ENCODE results near the gene RPL38. TPM values are rescaled to one million over a fixed set of nuclear protein-coding genes. Genes with fewer than 3 reads are reported as not detected.

The RPL38 gene
- total RNA-seq, 1 donor from 2014 or later: 919 TPM

GRCh38 chr17:74159226-74159840 is 44.1 kb upstream of the RPL38 start:
- H3K4me1 Mint-ChIP-seq (ENCODE audit: low read depth, unreplicated experiment): no peaks in the 10 kb centered on the region
- TF ChIP-seq EZH2 (IDR thresholded peaks at IDR 0.05; ENCODE audit: insufficient read depth, low read length) (no peak), CTCF (IDR thresholded peaks at IDR 0.05; ENCODE audit: insufficient read depth, low read depth, low read length) (no peak)
- no peaks in the 10 kb centered on the region for H3K36me3 ChIP-seq (ENCODE audit: insufficient read depth, low read length)
- FAIRE-seq (no peak), DNase-seq (ENCODE audit: low read depth) (no peak)
- H3K79me2 ChIP-seq (ENCODE audit: insufficient read depth, low read length): no peaks in the 10 kb centered on the region
- no peaks in the 10 kb centered on the region for H3K36me3 Mint-ChIP-seq (ENCODE audit: low read depth, unreplicated experiment)
- no peak overlapping the region for H3K9ac ChIP-seq (ENCODE audit: low read length)
- H3K9me3 ChIP-seq (ENCODE audit: insufficient read depth, low read depth, low read length): no peaks in the 10 kb centered on the region
- H3K27ac Mint-ChIP-seq (ENCODE audit: unreplicated experiment): no peak overlapping the region
- H3K4me1 ChIP-seq (ENCODE audit: insufficient read depth, low read length): no peaks in the 10 kb centered on the region
- no peaks in the 10 kb centered on the region for H3K27me3 ChIP-seq (ENCODE audit: insufficient read depth, low read length)
- H3K27ac ChIP-seq (ENCODE audit: low read depth, low read length): no peak overlapping the region
- no peaks in the 10 kb centered on the region for H4K20me1 ChIP-seq (ENCODE audit: insufficient read depth, low read length)
- no peak overlapping the region for H3K4me2 ChIP-seq (ENCODE audit: low read length)
- peaks cover 43% of the 10 kb centered on the region for H3K27me3 Mint-ChIP-seq (ENCODE audit: low read depth, unreplicated experiment)
- no peak overlapping the region for H2AFZ ChIP-seq (ENCODE audit: low read depth, low read length)
- H3K9me3 Mint-ChIP-seq (ENCODE audit: unreplicated experiment): peaks cover 11% of the 10 kb centered on the region
- no peak overlapping the region for H3K4me3 ChIP-seq (ENCODE audit: insufficient read depth, low read depth, low read length)
- H3K4me3 Mint-ChIP-seq (ENCODE audit: unreplicated experiment): no peak overlapping the region

- H3K4me3 ChIP-seq (ENCODE audit: insufficient read depth, low read depth, low read length): no peak overlapping the region
- H3K36me3 ChIP-seq (ENCODE audit: insufficient read depth, low read length): no peaks in the 10 kb centered on the region
- no peaks in the 10 kb centered on the region for H3K27me3 ChIP-seq (ENCODE audit: insufficient read depth, low read length)
- no peaks in the 10 kb centered on the region for H4K20me1 ChIP-seq (ENCODE audit: insufficient read depth, low read length)
- H3K79me2 ChIP-seq (ENCODE audit: insufficient read depth, low read length): no peaks in the 10 kb centered on the region
- TF ChIP-seq EZH2 (IDR thresholded peaks at IDR 0.05; ENCODE audit: insufficient read depth, low read length) (no peak), CTCF (IDR thresholded peaks at IDR 0.05; ENCODE audit: insufficient read depth, low read depth, low read length) (no peak)
- no peaks in the 10 kb centered on the region for H3K36me3 Mint-ChIP-seq (ENCODE audit: low read depth, unreplicated experiment)
- peaks cover 32% of the 10 kb centered on the region for H3K27me3 Mint-ChIP-seq (ENCODE audit: low read depth, unreplicated experiment)
- no peak overlapping the region for H3K4me3 Mint-ChIP-seq (ENCODE audit: unreplicated experiment)
- no peak overlapping the region for H3K27ac Mint-ChIP-seq (ENCODE audit: unreplicated experiment)
- H3K9me3 ChIP-seq (ENCODE audit: insufficient read depth, low read depth, low read length): no peaks in the 10 kb centered on the region
- no peak overlapping the region for H3K27ac ChIP-seq (ENCODE audit: low read depth, low read length)
- no peaks in the 10 kb centered on the region for H3K4me1 ChIP-seq (ENCODE audit: insufficient read depth, low read length)
- H3K4me2 ChIP-seq (ENCODE audit: low read length): no peak overlapping the region
- DNase-seq (ENCODE audit: low read depth): no peak
- FAIRE-seq: no peak
- no peaks in the 10 kb centered on the region for H3K4me1 Mint-ChIP-seq (ENCODE audit: low read depth, unreplicated experiment)
- H3K9ac ChIP-seq (ENCODE audit: low read length): no peak overlapping the region
- no peak overlapping the region for H2AFZ ChIP-seq (ENCODE audit: low read depth, low read length)
- peaks cover 11% of the 10 kb centered on the region for H3K9me3 Mint-ChIP-seq (ENCODE audit: unreplicated experiment)
Measured at GRCh38 chr17:74160656-74161502, 42.6 kb upstream of the RPL38 start.

DNA sequence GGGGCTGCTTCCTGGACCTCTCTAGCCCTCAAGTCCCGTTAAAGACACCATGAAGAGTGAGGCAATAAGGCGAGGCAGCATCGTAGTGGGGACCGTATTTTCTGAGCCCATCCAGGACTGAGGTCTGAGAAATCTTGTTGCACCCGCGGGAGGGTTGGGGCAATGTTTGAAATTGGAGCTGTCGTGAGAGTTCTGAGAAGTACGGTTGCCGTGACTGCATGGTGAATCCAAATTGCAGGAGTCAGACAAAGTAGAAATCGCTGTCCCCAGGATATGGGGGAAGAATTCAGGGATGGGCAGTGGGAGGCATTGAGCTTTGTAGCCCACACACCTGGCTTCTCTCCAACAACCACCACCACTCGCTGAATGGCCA is 42.0 kb upstream of the RPL38 start:
- no peak overlapping the region for H2AFZ ChIP-seq (ENCODE audit: low read depth, low read length)
- Mint-ChIP-seq H3K36me3 (ENCODE audit: low read depth, unreplicated experiment) (no peaks in the 10 kb centered on the region), H3K27ac (ENCODE audit: unreplicated experiment) (no peak overlapping the region), H3K4me3 (ENCODE audit: unreplicated experiment) (no peak overlapping the region), H3K9me3 (ENCODE audit: unreplicated experiment) (peaks cover 11% of the 10 kb centered on the region), H3K27me3 (ENCODE audit: low read depth, unreplicated experiment) (peaks cover 34% of the 10 kb centered on the region), H3K4me1 (ENCODE audit: low read depth, unreplicated experiment) (no peaks in the 10 kb centered on the region)
- H4K20me1 ChIP-seq (ENCODE audit: insufficient read depth, low read length): no peaks in the 10 kb centered on the region
- DNase-seq (ENCODE audit: low read depth) (no peak), FAIRE-seq (no peak)
- H3K9ac ChIP-seq (ENCODE audit: low read length): no peak overlapping the region
- no peak overlapping the region for H3K4me3 ChIP-seq (ENCODE audit: insufficient read depth, low read depth, low read length)
- no peak for TF ChIP-seq CTCF (IDR thresholded peaks at IDR 0.05; ENCODE audit: insufficient read depth, low read depth, low read length)
- TF ChIP-seq EZH2 (IDR thresholded peaks at IDR 0.05; ENCODE audit: insufficient read depth, low read length): no peak
- H3K79me2 ChIP-seq (ENCODE audit: insufficient read depth, low read length): no peaks in the 10 kb centered on the region
- H3K4me2 ChIP-seq (ENCODE audit: low read length): no peak overlapping the region
- no peaks in the 10 kb centered on the region for H3K4me1 ChIP-seq (ENCODE audit: insufficient read depth, low read length)
- no peak overlapping the region for H3K27ac ChIP-seq (ENCODE audit: low read depth, low read length)
- no peaks in the 10 kb centered on the region for H3K9me3 ChIP-seq (ENCODE audit: insufficient read depth, low read depth, low read length)
- H3K36me3 ChIP-seq (ENCODE audit: insufficient read depth, low read length): no peaks in the 10 kb centered on the region
- no peaks in the 10 kb centered on the region for H3K27me3 ChIP-seq (ENCODE audit: insufficient read depth, low read length)
